GM19395 (cell line): Measurements from ENCODE around the gene PAXX.

ENCODE experiments used
- ATAC-seq: cut with Tn5 transposase; IDR thresholded peaks from one replicate; pipeline ENCODE4 v1.9.1; 2021; ENCODE audit warnings: mild to moderate bottlenecking, moderate library complexity; ENCODE audit not compliant: unreplicated experiment

Gene PAXX

DNA sequence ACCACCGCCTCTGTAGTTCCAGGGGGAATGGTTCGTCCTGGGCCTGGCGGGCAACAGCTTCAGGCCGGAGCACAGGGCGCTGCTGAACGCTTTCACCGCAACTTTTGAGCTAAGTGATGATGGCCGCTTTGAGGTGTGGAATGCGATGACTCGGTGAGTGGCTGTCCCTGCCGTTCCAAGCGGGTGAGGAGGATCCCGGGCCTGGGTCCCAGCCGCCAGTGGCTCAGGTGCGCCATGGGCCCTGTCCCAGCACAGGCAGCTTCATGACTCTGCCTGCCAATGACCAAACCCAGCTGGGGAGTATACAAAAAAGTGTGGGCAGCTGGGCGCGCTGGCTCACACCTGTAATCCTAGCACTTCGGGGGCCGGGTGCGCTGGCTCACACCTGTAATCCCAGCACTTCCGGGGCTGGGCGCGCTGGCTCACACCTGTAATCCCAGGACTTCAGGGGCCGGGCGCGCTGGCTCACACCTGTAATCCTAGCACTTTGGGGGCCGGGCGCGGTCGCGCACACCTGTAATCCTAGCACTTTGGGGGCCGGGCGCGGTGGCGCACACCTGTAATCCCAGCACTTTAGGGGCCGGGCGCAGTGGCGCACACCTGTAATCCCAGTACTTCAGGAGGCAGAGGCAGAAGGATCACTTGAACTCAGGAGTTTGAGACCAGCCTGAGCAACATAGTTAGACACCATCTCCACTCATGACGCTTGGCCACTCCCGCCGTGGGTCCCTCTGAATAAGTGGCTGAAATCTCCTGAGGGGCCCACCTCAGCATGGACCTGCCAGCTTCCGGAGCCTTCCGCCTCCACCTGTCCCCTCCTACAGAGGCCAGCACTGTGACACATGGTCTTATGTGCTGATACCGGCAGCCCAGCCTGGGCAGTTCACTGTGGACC, 39.1 kb upstream of the PAXX start:
- no peak for ATAC-seq

DNA sequence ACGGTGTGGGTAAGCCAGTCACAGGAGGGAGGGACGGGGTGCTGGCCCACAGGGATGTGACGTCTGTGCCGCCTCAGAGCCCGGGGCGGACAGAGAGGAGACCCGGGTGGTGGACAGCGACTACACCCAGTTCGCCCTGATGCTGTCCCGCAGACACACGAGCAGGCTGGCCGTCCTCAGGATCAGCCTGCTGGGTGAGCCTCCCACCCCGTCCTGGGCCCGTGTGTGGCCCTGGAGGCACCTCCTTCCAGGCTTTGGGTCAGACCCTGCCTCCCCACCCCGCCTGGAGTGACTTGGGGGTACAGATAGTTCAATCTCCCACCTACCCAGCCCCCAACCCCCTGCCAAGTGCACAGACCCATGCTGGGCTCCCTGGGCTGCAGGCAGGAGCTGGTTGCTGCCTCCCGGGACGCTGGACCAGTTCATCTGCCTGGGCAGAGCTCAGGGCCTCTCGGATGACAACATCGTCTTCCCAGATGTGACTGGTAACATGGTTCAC, 38.4 kb upstream of the PAXX start:
- ATAC-seq: no peak

DNA sequence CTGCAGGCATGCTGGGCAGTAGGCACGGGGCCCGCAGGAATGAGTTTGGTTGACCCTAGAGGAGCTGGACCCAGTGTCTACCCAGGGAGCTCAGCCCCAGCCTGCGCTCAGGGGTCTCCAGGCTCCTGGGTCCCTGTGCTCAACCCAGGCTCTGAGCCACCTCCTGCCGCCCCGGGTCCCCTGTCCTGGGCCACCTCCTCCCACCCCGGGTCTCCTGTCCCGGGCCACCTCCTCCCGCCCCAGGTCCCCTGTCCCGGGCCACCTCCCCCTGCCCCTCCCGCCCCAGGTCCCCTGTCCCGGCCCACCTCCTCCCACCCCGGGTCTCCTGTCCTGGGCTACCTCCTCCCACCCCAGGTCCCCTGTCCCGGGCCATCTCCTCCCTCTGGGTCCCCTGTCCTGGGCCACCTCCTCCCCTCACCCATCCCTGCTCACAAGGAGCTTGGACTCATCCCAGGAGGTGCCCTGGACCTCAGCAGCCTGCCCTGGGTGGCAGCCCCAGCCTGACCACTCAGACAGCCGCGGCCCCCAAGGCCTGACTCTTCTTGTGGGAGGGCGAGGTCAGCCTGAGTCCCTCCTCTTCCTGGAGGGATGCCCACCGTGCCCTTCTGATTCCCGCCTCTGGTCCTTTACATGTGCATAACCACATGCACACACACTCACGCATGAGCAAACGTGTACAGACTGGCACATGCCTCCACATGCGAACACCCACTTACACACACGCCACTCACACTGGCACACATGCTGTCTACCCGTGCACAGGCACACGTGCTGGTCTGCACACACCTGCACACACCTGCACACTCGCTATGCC, 37.7 kb upstream of the PAXX start:
- ATAC-seq: no peak

DNA sequence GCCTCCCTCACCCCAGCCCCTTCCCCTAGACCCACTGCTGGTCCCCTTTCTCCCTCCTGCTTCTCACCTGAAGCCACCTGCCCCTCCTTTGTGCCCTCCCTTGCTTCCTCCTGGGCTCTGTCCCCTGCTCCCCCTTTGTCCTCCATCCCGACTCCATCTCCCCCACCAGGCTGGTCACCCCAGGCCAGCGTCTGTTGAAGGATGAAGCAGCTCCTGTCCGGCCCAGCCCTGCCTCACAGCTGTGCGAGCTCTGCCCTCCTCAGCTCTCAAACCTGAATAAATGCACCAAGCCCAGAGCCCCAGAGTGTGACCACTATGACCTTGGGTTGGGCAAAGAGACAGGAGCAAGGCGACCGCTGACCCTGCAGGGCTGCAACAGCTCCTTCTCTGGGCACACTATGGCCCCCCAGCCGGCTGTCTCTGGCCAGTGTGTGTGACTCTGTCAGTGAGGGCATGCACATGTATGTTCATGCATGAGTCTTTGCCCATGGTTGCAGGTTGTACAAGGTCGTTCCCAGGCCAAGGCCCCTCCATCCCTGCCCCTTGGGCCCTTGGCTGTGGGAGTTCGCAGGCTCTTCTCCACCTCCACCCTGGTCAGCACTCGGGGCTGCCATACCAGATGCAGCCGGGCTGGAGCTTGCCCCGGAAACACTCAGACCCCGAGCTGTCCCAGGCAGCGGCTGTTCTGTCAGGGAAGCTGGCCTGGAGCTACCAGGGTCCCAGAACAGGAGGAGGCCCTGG, 36.9 kb upstream of the PAXX start:
- ATAC-seq: no peak

DNA sequence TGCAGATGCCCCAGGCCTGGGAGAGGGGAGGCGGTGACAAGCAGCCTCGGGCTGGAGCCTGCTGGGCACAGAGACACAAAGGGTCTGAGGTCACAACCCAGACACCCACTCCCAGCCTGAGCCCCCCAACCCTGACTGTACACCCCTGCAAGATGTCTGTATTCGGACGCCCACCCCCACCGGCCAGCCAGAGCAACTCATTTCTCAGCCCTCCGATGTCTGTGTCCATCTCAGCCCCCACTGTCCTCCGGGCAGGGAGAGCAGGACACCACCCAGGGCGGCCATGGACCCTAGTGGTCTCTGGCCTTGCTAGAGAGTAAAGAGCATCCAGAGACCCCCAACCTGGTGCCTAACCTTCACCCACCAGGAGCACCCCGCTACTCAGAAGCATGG, 36.3 kb upstream of the PAXX start:
- no peak for ATAC-seq

DNA sequence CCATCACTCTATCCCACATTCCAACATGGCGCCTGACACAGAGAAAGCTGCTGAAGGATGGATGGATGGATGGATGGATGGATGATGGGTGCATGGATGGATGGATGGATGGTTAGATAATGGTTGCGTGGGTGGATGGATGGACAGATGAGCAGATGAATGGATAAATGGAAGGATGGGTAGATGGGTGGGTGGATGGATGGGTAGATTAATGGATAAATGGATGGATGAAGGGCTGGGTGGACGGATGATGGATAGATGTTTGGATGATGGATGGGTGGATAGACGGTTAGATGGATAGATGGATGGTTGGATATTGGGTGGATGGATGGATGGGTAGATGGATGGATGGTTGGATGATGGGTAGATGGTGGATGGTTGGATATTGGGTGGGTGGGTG, 35.6 kb upstream of the PAXX start:
- ATAC-seq: no peak

DNA sequence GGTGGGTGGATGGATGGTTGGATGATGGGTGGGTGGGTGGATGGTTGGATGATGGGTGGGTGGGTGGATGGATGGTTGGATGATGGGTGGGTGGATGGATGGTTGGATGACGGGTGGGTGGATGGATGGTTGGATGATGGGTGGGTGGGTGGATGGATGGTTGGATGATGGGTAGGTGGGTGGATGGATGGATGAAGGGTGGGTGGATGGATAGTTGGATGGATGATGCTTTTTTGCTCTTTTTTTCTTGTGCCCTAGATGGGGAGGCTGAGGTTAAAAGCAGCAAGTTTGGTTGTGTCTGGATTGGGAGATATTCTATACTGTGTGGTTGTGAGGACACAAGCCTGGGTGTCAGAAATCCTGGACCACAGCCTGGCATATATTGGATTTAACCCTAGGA, 34.8 kb upstream of the PAXX start:
- ATAC-seq: no peak

DNA sequence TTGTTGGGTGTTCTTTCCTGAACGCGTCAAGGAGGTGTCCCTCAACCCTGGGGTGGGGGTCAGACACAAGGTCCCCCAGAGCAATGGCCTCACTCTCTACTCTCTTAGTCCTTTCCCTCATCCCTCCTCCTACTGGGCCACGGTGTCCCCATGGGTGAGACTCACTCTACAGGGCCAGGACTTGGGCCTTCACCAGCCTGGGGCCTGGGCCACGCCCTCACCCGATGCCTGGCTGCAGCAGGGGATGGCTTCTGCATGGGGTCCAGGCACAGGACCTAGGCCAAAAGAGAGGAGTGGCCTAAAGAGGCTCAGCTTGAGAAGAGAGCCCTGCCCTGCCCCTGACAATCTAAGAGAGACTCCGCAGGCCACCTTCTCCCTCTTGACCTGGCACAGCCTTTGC, 34.3 kb upstream of the PAXX start:
- no peak for ATAC-seq

DNA sequence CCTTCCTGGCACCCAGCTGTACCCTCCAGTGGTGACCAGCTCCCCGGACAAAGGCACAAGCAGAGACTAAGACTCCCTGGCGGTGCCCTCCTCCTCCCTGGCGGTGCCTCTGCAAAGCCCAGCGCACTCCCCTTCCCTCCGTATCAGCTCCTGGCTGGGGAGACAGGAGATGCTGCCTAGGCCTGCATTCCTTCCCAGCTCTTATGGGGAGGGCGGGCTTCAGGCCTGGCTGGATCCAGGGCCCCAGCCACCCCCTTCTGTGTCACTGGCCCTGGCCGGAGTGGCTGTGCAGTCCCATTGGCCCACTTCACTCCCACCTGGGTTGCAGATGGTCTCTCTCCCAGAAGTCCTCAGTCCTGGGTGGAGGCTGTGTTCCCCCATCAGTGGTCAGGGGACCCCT, 33.7 kb upstream of the PAXX start:
- ATAC-seq: no peak

DNA sequence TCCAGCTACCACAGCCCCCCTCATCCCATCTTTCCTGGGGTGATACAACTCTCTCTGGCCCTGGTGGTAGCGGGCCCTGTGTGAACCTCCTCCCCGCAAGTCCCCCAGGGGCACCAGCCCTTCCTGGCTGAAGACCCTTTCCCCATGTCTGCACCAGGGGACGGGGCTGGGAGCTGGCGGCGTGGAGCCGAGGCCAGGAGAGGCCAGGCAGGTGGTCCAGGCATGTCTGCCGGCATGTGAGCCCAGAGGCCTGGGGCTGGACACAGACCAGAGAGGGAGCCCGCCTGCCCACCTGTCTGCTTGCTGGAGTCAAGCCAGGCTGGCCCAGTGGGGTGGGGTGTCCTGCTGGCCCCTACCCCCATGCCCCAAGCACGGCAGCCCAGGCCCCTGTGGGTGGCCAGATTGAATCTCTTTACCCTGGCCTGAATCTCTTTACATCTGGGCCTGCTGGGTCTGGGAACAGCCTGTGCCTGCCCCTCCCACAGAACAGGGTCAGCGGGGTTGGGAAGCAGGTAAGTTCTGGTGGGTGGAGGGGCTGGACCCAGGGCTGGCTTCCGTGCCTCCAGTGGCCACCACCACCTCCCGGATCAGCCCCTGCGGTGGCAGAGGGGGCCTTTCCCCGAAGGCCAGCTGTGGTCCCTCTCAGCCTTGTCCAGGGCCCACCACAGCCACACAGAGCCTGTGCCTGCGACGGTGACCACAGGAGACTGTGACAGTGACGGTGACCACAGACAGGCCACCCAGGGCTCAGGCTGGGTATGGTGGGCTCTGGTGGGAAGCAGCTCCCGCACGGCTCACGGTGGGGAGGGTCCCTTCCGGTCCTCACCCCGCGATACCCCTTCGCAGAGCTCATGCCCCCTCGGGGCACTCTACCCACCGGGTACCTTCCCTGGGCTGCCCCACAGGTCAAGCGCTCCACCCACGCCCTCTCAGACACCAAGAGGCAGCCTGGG, 33.0 kb upstream of the PAXX start:
- no peak for ATAC-seq

DNA sequence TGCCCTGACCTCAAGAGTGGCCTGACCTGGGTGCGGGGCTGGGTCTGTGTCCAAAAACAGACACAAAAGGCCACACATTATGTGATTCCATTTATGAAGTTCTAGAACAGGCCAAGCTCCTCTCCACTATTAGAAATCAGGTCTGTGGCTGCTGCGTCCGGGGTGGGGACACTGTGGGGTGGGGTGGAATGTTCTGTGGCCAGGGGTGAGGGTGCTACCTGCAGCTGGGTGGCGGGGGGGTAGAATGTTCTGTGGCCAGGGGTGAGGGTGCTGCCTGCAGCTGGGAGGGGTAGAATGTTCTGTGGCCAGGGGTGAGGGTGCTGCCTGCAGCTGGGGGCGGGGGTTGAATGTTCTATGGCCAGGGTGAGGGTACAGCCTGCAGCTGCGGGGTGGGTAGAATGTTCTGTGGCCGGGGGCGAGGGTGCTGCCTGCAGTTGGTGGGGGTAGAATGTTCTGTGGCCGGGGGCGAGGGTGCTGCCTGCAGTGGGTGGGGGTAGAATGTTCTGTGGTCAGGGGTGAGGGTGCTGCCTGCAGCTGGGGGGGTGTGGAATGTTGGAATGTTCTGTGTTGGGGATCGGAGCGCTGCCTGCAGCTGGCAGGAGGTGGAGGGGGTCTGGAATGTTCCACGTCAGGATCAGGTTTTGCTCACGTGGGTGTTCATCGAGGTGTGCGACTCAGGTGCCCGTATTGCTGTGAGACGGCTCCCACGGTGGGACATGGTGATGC, 31.8 kb upstream of the PAXX start:
- ATAC-seq: no peak

DNA sequence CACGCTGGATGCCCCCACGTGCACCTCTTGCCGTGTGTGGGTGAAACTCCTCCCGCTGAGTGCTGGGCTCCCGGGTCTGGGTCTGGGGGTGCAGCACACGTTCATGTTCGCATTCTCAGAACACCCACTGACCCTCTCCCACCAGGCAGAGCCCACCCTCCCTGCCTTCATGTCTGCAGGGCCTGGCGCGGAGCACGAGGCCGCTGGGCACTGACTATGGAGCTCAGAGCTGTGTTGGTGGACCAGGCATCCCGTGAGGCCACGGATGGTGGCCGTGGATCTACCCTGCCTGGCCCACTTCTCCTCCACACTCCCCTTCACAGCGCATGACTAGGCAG, 31.3 kb upstream of the PAXX start:
- no peak for ATAC-seq

DNA sequence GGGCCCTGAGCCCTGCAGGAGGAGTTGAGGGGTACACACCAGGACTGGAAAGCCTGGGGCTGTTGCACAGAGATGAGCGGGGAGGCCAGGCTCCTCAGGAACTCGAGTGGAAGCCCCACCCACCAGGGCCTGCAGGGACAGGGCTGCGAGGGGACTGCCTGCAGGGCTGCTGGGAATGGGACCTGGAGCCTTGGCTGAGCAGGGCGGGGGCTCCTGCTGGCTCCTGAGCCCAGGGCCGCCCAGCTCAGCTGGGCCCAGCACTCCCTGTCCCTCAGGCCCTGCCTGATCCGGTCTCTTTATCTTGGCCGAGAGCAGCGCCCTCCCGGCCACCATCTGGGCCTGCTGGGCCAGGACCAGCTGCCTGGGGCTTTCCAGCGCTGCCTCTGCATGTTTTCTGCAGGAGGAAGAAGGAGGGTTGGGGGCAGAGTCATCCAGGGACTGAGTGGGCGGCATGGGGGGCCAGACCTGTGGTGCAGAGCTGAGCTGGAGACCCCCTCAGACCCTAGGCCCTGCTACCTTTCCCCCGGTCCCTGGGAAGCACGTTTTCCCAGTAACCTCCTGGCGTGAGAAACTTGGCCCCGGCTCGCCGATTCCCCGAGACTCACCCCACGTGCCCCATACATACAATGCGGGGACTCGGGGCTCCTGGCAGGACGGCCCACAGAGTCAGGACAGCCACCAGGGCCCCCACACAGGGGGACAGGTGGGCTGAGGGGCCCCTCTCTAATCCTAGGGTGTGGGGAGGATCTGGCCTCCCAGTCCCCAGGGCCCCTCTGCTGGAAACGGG, 30.8 kb upstream of the PAXX start:
- ATAC-seq: no peak

DNA sequence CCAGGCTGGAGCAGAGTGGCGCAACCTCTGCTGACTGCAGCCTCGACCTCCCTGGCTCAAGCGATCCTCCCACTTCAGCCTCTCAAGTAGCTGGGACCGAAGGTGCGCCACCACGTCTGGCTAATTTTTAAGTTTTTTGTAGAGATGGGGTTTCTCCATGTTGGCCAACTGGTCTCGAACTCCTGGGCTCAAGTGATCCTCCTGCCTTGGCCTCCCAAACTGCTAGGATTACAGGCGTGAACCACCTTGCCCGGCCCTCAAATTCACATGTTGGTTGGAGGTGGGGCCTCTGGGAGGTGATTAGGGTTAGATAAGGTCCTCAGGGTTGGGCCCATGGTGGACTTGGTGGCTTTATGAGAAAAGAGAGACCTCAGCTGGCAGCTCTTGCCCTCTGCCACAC, 30.1 kb upstream of the PAXX start:
- ATAC-seq: no peak

DNA sequence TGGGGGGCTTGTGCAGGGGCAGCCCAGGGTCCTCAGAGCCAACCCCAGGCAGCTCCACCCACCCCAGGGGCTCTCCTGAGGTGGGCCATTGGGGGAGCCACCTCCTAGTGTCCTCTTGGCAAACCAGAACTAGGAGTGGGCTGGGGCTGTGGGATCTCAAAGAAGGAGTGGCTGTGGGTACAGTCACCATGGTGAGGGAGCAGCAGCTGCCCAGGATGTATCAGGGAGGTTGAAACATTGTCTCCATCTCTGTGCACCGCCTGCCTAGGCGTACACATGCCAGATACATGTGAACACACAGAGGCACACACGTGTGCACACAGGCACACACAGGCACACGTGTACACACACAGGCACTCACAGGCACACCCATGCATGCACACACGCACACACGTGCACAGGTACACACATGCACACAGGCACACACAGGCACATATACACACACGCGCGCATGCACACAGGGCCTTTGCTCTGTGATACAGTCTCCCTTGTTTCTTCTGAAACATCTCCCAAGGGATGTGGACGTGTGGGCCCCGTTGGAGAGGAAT, 29.4 kb upstream of the PAXX start:
- ATAC-seq: no peak

DNA sequence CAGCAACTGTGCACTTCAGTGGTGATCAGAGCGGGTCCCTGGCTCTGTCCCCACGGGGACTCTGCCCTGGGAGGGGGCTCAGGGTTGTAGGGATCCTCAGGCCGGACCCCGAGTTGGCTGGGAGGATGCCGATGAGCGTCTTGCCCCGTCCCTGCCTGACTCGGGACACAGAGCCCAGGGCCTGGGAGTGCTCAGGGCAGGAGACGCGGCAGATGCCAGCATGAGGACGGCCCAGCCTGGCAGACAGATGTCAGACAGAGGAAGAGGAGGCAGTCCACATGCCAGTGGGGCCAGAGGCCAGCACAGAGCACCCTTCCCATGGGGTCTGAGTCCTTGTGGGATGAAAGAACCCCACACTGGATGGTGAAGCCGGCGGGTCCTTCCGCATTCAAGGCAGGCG, 28.9 kb upstream of the PAXX start:
- ATAC-seq: no peak

DNA sequence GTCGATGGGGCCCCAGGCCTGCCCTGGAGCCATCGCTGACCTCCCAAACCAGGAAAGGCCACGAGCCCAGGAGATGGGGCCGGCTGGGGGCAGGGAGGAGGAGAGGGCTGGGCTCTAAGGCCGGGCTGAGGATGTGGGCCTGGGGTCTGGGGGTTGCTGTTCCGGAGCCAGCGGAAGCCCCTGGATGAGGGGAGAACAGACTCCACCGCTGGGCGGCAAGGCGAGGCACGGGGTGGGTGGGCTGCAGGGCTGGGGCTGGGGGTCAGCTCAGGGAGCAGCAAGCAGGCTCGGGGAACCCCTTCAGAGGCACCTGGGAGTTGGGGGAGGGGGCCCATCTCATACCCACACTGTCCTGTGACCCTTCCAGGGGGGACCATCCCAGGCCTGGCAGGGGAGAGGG, 28.5 kb upstream of the PAXX start:
- no peak for ATAC-seq

DNA sequence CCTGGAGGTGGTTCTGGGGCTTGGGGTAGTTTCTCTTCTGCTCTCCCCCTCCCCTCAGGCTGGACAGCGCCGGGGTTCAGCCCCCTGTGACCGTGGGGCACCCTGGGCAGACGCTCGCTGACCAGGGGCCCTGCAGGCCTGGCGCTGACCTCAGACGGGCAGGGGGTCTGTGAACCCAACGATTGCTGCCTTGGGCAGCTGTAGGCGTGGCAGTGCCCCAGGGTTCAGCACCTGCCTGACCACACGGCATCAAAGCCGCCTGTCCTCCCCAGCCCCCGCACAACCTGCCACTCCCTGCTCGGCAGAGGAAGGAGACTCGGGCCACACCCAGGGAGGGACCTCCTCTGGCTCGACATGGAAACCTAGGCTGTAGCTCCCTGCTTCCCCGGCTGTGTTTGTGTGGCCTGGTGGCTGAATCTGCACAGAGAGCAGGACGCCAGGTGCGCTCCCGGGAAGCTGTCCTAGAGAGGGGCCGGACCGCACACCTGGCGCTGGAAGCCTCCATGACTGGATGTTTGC, 28.0 kb upstream of the PAXX start:
- no peak for ATAC-seq
